ENCODE results near the gene F12.

The F12 gene

DNA sequence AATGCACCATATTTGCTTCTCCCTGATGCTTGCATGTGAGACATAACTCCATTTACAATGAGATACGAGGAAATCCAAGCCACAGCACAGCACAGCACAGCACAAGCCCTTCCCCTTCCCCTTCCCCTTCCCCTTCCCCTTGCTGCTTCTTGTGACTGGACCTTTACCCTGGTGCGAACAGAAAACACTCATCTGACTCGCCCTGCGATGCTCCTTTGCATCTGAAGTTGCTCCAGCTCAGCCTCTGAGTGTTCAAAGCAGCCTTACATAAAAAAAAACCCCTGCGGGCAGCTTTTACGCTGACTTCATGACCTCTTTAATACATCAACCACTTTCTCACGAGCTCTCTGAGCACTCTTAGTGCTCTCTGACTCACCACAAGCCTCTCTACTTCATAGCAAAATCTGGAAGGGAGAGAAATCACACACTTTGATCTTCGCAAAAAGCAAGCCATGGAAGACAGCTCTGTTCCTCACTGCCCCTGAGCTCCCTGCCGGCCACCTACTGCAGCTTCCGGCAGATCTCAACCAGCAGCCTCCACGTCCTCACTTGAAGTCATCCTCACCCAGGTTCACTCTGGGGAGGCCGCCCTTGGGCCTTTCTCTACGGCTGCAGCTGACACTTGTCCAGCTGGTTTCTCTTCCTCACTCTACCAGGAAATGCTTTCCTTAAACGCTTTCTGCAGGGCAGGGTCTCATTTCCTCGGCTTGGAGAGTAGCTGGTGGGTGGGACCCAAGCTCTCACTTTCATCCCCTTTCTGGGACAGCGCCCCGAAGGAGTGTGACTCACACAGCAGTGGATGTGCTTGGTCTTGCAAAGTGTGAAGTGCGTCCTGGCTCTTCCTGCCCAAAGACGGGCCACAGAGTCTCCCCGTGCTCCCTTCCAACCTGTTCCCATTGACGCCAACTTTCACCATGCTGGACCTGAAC is 19.9 kb downstream of the F12 start:
- Histone ChIP-seq H2AK5ac (ENCODE audit: low read length, severe bottlenecking) (no peak overlapping the region), H2BK12ac (ENCODE audit: low read length in 2 of 2) (peak overlapping the region in 1 of 2 experiments; percentile 66), H3K4ac (ENCODE audit: low read depth in 1 of 2, low read length in 2 of 2) (no peak overlapping the region), H3K4me1 (ENCODE audit: control insufficient read depth, insufficient read depth, low read depth, low read length) (peaks cover 22% of the 10 kb centered on the region), H2AFZ (ENCODE audit: low read depth, low read length) (no peak overlapping the region), H2BK5ac (ENCODE audit: low read depth, low read length, poor library complexity, severe bottlenecking) (no peak overlapping the region), H2BK15ac (ENCODE audit: low read depth, poor library complexity, severe bottlenecking) (no peak overlapping the region), H3K9me3 (ENCODE audit: control insufficient read depth, low read length) (no peaks in the 10 kb centered on the region), H3K27me3 (ENCODE audit: control insufficient read depth in 1 of 2, insufficient read depth in 1 of 2, low read length in 2 of 2) (peaks cover 6 to 42% of the 10 kb centered on the region in 2 experiments), H2BK120ac (ENCODE audit: low read depth, low read length) (no peak overlapping the region), H3K9ac (ENCODE audit: low read length) (peak overlapping the region; percentile 37), H3K18ac (ENCODE audit: low read depth in 1 of 2, low read length in 2 of 2) (peak overlapping the region in 1 of 2 experiments; percentile 5), H3K27ac (ENCODE audit: low read length, poor library complexity, severe bottlenecking) (peak overlapping the region; percentile 56), H4K91ac (ENCODE audit: low read length) (no peak overlapping the region), H3K23ac (ENCODE audit: low read length in 2 of 2) (no peak overlapping the region), H3K79me1 (replicated peaks; ENCODE audit: low read length, poor library complexity, severe bottlenecking) (no peaks in the 10 kb centered on the region), H3K36me3 (ENCODE audit: control insufficient read depth in 1 of 2, insufficient read depth in 2 of 2, low read depth in 1 of 2, low read length in 2 of 2) (no peaks in the 10 kb centered on the region), H3K4me3 (ENCODE audit: insufficient read depth in 1 of 2, low read depth in 1 of 2, low read length in 2 of 2) (peak overlapping the region in 1 of 2 experiments; percentile 57), H3K14ac (ENCODE audit: low read length in 2 of 2) (peak overlapping the region in 1 of 2 experiments; percentile 29), H4K8ac (ENCODE audit: low read length) (no peak overlapping the region), H3K4me2 (ENCODE audit: low read length, poor library complexity, severe bottlenecking) (peak overlapping the region; percentile 40)
- DNase-seq, result peak; percentile 98
- 12% methylated on average over 20 of the region's 21 CpGs for WGBS

DNA sequence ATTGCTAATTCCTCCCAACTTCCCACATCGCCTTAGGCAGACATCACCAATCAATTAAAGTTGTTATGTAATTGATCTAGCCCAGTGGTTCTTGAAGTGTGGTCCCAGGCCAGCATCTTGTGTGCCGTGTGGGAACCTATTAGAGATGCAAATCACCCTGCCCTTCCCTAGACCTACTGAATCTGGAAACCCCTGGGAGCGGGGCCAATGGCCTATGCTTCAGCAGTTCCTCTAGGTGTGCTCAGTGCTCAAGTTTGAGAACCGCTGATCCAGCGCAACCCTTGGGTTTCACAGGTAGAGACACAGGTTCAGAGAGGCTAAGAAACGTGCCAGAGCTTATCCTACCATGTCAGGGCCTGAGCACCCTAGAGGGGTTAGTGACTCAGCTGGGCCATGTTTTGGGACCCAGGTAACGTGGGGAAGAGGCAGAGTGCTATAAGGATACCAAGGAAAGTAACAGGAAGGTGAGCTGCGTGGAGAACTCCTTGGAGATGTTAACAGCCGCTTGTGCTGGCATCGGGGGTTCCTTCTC is 20.8 kb downstream of the F12 start:
- WGBS, result 92% methylated on average over 10 of the region's 10 CpGs
- no peaks in the 10 kb centered on the region for H3K79me1 ChIP-seq (replicated peaks; ENCODE audit: low read length, poor library complexity, severe bottlenecking)
- no peak overlapping the region for H3K4me2 ChIP-seq (ENCODE audit: low read length, poor library complexity, severe bottlenecking)
- no peaks in the 10 kb centered on the region for H3K36me3 ChIP-seq (ENCODE audit: control insufficient read depth in 1 of 2, insufficient read depth in 2 of 2, low read depth in 1 of 2, low read length in 2 of 2)
- peaks cover 10 to 44% of the 10 kb centered on the region in 2 experiments for H3K27me3 ChIP-seq (ENCODE audit: control insufficient read depth in 1 of 2, insufficient read depth in 1 of 2, low read length in 2 of 2)
- H3K14ac ChIP-seq (ENCODE audit: low read length in 2 of 2), result no peak overlapping the region
- no peak overlapping the region for H3K18ac ChIP-seq (ENCODE audit: low read depth in 1 of 2, low read length in 2 of 2)
- no peak overlapping the region for H3K23ac ChIP-seq (ENCODE audit: low read length in 2 of 2)
- no peak overlapping the region for H3K4ac ChIP-seq (ENCODE audit: low read depth in 1 of 2, low read length in 2 of 2)
- H2AK5ac ChIP-seq (ENCODE audit: low read length, severe bottlenecking), result peak overlapping the region; percentile 50
- no peak overlapping the region for H4K91ac ChIP-seq (ENCODE audit: low read length)
- no peak overlapping the region for H2BK120ac ChIP-seq (ENCODE audit: low read depth, low read length)
- H4K8ac ChIP-seq (ENCODE audit: low read length), result no peak overlapping the region
- no peak overlapping the region for H3K4me3 ChIP-seq (ENCODE audit: insufficient read depth in 1 of 2, low read depth in 1 of 2, low read length in 2 of 2)
- peak overlapping the region in 1 of 2 experiments; percentile 66 for H2BK12ac ChIP-seq (ENCODE audit: low read length in 2 of 2)
- no peak overlapping the region for H3K27ac ChIP-seq (ENCODE audit: low read length, poor library complexity, severe bottlenecking)
- peak overlapping the region; percentile 1 for H3K9ac ChIP-seq (ENCODE audit: low read length)
- no peaks in the 10 kb centered on the region for H3K9me3 ChIP-seq (ENCODE audit: control insufficient read depth, low read length)
- no peak overlapping the region for H2BK15ac ChIP-seq (ENCODE audit: low read depth, poor library complexity, severe bottlenecking)
- H2BK5ac ChIP-seq (ENCODE audit: low read depth, low read length, poor library complexity, severe bottlenecking), result no peak overlapping the region
- H3K4me1 ChIP-seq (ENCODE audit: control insufficient read depth, insufficient read depth, low read depth, low read length), result peaks cover 22% of the 10 kb centered on the region
- no peak for DNase-seq
- no peak overlapping the region for H2AFZ ChIP-seq (ENCODE audit: low read depth, low read length)

DNA sequence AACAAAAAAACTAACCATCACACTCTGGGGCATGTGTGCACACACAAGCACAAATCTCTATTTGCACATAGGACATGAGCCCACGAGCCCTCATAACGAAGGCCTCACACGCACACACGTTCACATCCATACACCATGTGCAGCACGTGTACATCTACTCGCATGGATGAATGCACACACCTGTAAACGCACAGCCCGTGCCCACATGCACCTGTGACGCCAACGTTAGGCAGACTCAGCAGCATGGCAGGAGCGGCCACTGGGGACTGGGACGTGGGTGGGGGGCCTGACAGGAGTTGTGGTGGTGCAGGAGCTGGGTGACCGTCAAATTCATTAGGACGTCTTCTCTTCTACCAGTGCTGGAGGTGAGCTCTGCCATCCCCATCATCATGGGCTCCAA is 22.0 kb downstream of the F12 start:
- peaks cover 10 to 50% of the 10 kb centered on the region in 2 experiments for H3K27me3 ChIP-seq (ENCODE audit: control insufficient read depth in 1 of 2, insufficient read depth in 1 of 2, low read length in 2 of 2)
- no peak overlapping the region for H2AFZ ChIP-seq (ENCODE audit: low read depth, low read length)
- no peak overlapping the region for H2BK120ac ChIP-seq (ENCODE audit: low read depth, low read length)
- H3K18ac ChIP-seq (ENCODE audit: low read depth in 1 of 2, low read length in 2 of 2), result no peak overlapping the region
- H3K4me3 ChIP-seq (ENCODE audit: insufficient read depth in 1 of 2, low read depth in 1 of 2, low read length in 2 of 2), result no peak overlapping the region
- peak overlapping the region; percentile 1 for H4K91ac ChIP-seq (ENCODE audit: low read length)
- no peak overlapping the region for H2AK5ac ChIP-seq (ENCODE audit: low read length, severe bottlenecking)
- H3K4me2 ChIP-seq (ENCODE audit: low read length, poor library complexity, severe bottlenecking), result no peak overlapping the region
- H3K79me1 ChIP-seq (replicated peaks; ENCODE audit: low read length, poor library complexity, severe bottlenecking), result no peaks in the 10 kb centered on the region
- no peak overlapping the region for H2BK5ac ChIP-seq (ENCODE audit: low read depth, low read length, poor library complexity, severe bottlenecking)
- no peak overlapping the region for H2BK12ac ChIP-seq (ENCODE audit: low read length in 2 of 2)
- 95% methylated on average over 12 of the region's 14 CpGs for WGBS
- H3K36me3 ChIP-seq (ENCODE audit: control insufficient read depth in 1 of 2, insufficient read depth in 2 of 2, low read depth in 1 of 2, low read length in 2 of 2), result no peaks in the 10 kb centered on the region
- DNase-seq, result no peak
- H4K8ac ChIP-seq (ENCODE audit: low read length), result no peak overlapping the region
- H3K23ac ChIP-seq (ENCODE audit: low read length in 2 of 2), result no peak overlapping the region
- no peak overlapping the region for H3K4ac ChIP-seq (ENCODE audit: low read depth in 1 of 2, low read length in 2 of 2)
- H3K4me1 ChIP-seq (ENCODE audit: control insufficient read depth, insufficient read depth, low read depth, low read length), result peaks cover 22% of the 10 kb centered on the region
- H2BK15ac ChIP-seq (ENCODE audit: low read depth, poor library complexity, severe bottlenecking), result no peak overlapping the region
- no peaks in the 10 kb centered on the region for H3K9me3 ChIP-seq (ENCODE audit: control insufficient read depth, low read length)
- H3K27ac ChIP-seq (ENCODE audit: low read length, poor library complexity, severe bottlenecking), result no peak overlapping the region
- no peak overlapping the region for H3K14ac ChIP-seq (ENCODE audit: low read length in 2 of 2)
- no peak overlapping the region for H3K9ac ChIP-seq (ENCODE audit: low read length)

DNA sequence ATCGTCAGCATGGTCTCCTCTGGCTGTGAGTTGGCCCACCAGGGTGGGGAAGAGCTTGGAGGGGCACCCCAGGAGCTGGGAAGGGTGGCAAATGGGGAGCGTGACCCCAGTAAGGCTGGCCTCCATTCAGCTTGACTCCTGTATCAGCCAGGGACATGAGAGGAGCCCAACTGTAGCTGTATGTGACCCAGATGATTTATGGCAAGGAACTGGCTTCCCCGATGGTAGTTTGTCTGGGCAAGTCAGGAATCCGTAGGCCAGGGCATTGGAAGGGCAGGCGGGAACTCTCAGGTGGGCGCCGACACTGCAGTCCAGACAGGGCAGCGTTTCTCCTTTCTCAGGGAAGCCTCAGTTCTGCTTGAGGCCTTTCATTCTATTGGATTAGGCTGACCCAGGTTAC is 22.8 kb downstream of the F12 start:
- no peak overlapping the region for H2BK120ac ChIP-seq (ENCODE audit: low read depth, low read length)
- WGBS, result 90% methylated on average over 8 of the region's 8 CpGs
- DNase-seq, result no peak
- no peaks in the 10 kb centered on the region for H3K9me3 ChIP-seq (ENCODE audit: control insufficient read depth, low read length)
- no peak overlapping the region for H4K91ac ChIP-seq (ENCODE audit: low read length)
- H3K79me1 ChIP-seq (replicated peaks; ENCODE audit: low read length, poor library complexity, severe bottlenecking), result no peaks in the 10 kb centered on the region
- no peak overlapping the region for H3K4me2 ChIP-seq (ENCODE audit: low read length, poor library complexity, severe bottlenecking)
- no peak overlapping the region for H3K23ac ChIP-seq (ENCODE audit: low read length in 2 of 2)
- no peak overlapping the region for H3K4ac ChIP-seq (ENCODE audit: low read depth in 1 of 2, low read length in 2 of 2)
- no peaks in the 10 kb centered on the region for H3K36me3 ChIP-seq (ENCODE audit: control insufficient read depth in 1 of 2, insufficient read depth in 2 of 2, low read depth in 1 of 2, low read length in 2 of 2)
- no peak overlapping the region for H2BK5ac ChIP-seq (ENCODE audit: low read depth, low read length, poor library complexity, severe bottlenecking)
- no peak overlapping the region for H3K14ac ChIP-seq (ENCODE audit: low read length in 2 of 2)
- no peak overlapping the region for H2BK12ac ChIP-seq (ENCODE audit: low read length in 2 of 2)
- peaks cover 10 to 57% of the 10 kb centered on the region in 2 experiments for H3K27me3 ChIP-seq (ENCODE audit: control insufficient read depth in 1 of 2, insufficient read depth in 1 of 2, low read length in 2 of 2)
- no peak overlapping the region for H2AFZ ChIP-seq (ENCODE audit: low read depth, low read length)
- H3K9ac ChIP-seq (ENCODE audit: low read length), result no peak overlapping the region
- no peak overlapping the region for H3K27ac ChIP-seq (ENCODE audit: low read length, poor library complexity, severe bottlenecking)
- H4K8ac ChIP-seq (ENCODE audit: low read length), result no peak overlapping the region
- no peak overlapping the region for H3K4me3 ChIP-seq (ENCODE audit: insufficient read depth in 1 of 2, low read depth in 1 of 2, low read length in 2 of 2)
- H2AK5ac ChIP-seq (ENCODE audit: low read length, severe bottlenecking), result no peak overlapping the region
- H2BK15ac ChIP-seq (ENCODE audit: low read depth, poor library complexity, severe bottlenecking), result no peak overlapping the region
- H3K4me1 ChIP-seq (ENCODE audit: control insufficient read depth, insufficient read depth, low read depth, low read length), result peaks cover 22% of the 10 kb centered on the region
- no peak overlapping the region for H3K18ac ChIP-seq (ENCODE audit: low read depth in 1 of 2, low read length in 2 of 2)
